ENCODE measurements around the gene MAIP1. TPM values are rescaled to one million over a fixed set of nuclear protein-coding genes. Genes with fewer than 3 reads are reported as not detected.
A peak's percentile ranks its signal among the peaks of the same experiment; 100 is the strongest.

MAIP1 gene, protein sequence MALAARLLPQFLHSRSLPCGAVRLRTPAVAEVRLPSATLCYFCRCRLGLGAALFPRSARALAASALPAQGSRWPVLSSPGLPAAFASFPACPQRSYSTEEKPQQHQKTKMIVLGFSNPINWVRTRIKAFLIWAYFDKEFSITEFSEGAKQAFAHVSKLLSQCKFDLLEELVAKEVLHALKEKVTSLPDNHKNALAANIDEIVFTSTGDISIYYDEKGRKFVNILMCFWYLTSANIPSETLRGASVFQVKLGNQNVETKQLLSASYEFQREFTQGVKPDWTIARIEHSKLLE
- total RNA-seq, result 10 to 100 TPM; 18.9 to 28.6 (median 25.9) TPM

DNA sequence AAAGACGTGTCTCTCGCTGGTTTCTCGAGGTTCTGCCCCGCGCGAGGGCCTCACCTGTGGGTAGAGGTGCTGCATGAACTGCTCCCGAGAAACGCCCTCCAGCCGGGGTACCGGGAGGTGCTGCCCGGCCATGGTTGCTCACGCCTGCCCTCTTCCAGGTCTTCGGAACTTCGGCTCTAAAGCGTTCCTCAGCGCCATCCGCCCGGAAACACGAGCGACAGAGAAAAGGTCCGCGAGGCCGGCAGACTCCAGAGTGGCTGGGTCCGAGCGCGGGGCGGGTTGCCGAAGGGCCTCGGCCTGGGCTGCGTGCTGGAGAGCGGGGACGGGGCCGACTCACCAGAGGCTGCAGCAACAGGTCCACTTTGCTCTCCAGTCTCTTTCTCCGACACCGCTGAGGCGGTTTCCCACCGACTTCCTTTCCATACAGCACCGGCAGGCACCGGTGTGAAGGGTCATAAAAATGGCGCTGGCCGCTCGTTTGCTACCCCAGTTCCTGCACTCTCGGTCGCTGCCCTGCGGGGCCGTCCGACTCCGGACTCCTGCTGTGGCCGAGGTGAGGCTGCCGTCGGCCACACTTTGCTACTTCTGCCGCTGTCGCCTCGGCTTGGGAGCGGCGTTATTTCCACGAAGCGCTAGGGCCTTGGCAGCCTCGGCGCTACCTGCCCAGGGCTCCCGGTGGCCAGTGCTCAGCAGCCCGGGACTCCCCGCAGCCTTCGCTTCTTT, at the start of gene MAIP1, which contains the start of gene TYW5:
Gene MAIP1 (plus strand): TSS at position 244 of the 723 bp plus-strand sequence. CDS start 217 bp downstream, at position 461.
Gene TYW5 (minus strand): TSS at position 153 of the 723 bp plus-strand sequence. CDS start 21 bp downstream, at position 132.
- intact Hi-C loops (cut with DNase I), result no loop called here
- 0 to 1% methylated on average over 7 to 27 of the region's 64 CpGs for WGBS, 2 donors

GRCh38 chr2:199907008-199907714, 48.2 kb upstream of the MAIP1 start:
- Histone ChIP-seq H3K36me3 (no peaks in the 10 kb centered on the region), H3K9me3 (no peaks in the 10 kb centered on the region), H3K27me3 (no peaks in the 10 kb centered on the region), H3K4me3 (replicated peaks in 1 of 3) (no peak overlapping the region), H3K27ac (no peak overlapping the region), H3K4me1 (peaks cover under 1 to 7% of the 10 kb centered on the region in 2 donors)
- WGBS, 2 donors, result 79 to 90% methylated on average over 2 of the region's 2 CpGs
- DNase-seq, result no peak
- intact Hi-C loops (cut with DNase I), result no loop called here
- TF ChIP-seq, protein P1, sequence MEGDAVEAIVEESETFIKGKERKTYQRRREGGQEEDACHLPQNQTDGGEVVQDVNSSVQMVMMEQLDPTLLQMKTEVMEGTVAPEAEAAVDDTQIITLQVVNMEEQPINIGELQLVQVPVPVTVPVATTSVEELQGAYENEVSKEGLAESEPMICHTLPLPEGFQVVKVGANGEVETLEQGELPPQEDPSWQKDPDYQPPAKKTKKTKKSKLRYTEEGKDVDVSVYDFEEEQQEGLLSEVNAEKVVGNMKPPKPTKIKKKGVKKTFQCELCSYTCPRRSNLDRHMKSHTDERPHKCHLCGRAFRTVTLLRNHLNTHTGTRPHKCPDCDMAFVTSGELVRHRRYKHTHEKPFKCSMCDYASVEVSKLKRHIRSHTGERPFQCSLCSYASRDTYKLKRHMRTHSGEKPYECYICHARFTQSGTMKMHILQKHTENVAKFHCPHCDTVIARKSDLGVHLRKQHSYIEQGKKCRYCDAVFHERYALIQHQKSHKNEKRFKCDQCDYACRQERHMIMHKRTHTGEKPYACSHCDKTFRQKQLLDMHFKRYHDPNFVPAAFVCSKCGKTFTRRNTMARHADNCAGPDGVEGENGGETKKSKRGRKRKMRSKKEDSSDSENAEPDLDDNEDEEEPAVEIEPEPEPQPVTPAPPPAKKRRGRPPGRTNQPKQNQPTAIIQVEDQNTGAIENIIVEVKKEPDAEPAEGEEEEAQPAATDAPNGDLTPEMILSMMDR (IDR thresholded peaks at IDR 0.05), result no peak
- no peak for TF ChIP-seq POLR2A (IDR thresholded peaks at IDR 0.05)

More for the DNA sequence above, at the start of gene MAIP1, which contains the start of gene TYW5:
- peaks cover 6 to 13% of the 10 kb centered on the region in 2 donors for H3K36me3 ChIP-seq
- H3K4me3 ChIP-seq (replicated peaks in 1 of 3), result peak within 1 kb of the TSS; percentile 87 to 98 (median 91)
- DNase-seq, result peak; percentile 83 to 87
- no peaks in the 10 kb centered on the region for H3K27me3 ChIP-seq
- H3K27ac ChIP-seq, result peak within 1 kb of the TSS; percentile 84 to 95 (median 91)
- TF ChIP-seq POLR2A (IDR thresholded peaks at IDR 0.05), result peak in 1 of 2 donors; percentile 76
- TF ChIP-seq, protein P1 (IDR thresholded peaks at IDR 0.05), result peak in 2 of 6 experiments; percentile 16 to 28
- H3K4me1 ChIP-seq, result peaks cover 26 to 27% of the 10 kb centered on the region in 2 donors
- no peaks in the 10 kb centered on the region for H3K9me3 ChIP-seq

- H3K4me1 ChIP-seq, result peaks cover 14 to 15% of the 10 kb centered on the region in 2 donors
- peak overlapping the region in 2 of 3 donors; percentile 87 to 89 for H3K4me3 ChIP-seq (replicated peaks in 1 of 3)
- peak in 1 of 2 donors; percentile 7 for DNase-seq
- intact Hi-C loops (cut with DNase I), result no loop called here
- H3K36me3 ChIP-seq, result no peaks in the 10 kb centered on the region
- TF ChIP-seq, protein P1 (IDR thresholded peaks at IDR 0.05), result no peak
- no peak for TF ChIP-seq POLR2A (IDR thresholded peaks at IDR 0.05)
- H3K27me3 ChIP-seq, result no peaks in the 10 kb centered on the region
- no peaks in the 10 kb centered on the region for H3K9me3 ChIP-seq
- 33 to 51% methylated on average over 18 of the region's 18 CpGs for WGBS, 2 donors
- peak overlapping the region in 1 of 3 donors; percentile 99 for H3K27ac ChIP-seq
These were observed 44.9 kb upstream of the MAIP1 start for GRCh38 chr2:199910338-199911051.

- no peaks in the 10 kb centered on the region for H3K27me3 ChIP-seq
- peak within 1 kb of the TSS; percentile 63 to 89 (median 87) for H3K4me3 ChIP-seq (replicated peaks in 1 of 3)
- H3K27ac ChIP-seq, result peak within 1 kb of the TSS; percentile 84 to 99 (median 99)
- intact Hi-C loops (cut with DNase I), result no loop called here
- WGBS, 2 donors, result 0 to 1% methylated on average over 53 to 55 of the region's 85 CpGs
- peak; percentile 96 to 97 for DNase-seq
- TF ChIP-seq, protein P1 (IDR thresholded peaks at IDR 0.05), result peak in 1 of 6 experiments; percentile 23
- peak; percentile 38 to 92 for TF ChIP-seq POLR2A (IDR thresholded peaks at IDR 0.05)
- H3K9me3 ChIP-seq, result no peaks in the 10 kb centered on the region
- no peaks in the 10 kb centered on the region for H3K36me3 ChIP-seq
- peaks cover 14 to 15% of the 10 kb centered on the region in 2 donors for H3K4me1 ChIP-seq
These were observed 44.1 kb upstream of the MAIP1 start, which contains the start of gene C2orf69 for GRCh38 chr2:199911052-199911876. TSS of gene C2orf69 (plus strand) at chr2:199911293. CDS start at chr2:199911439, 146 bp downstream.

All from thyroid gland (tissue), 4 donors.